HG02571 (cell line): Measurements from ENCODE around the gene INCENP.

Experiments used
- ATAC-seq: cut with Tn5 transposase; IDR thresholded peaks from one replicate; pipeline ENCODE4 v1.9.1; 2021; ENCODE audit warnings: mild to moderate bottlenecking, moderate library complexity; ENCODE audit not compliant: unreplicated experiment

INCENP gene

GRCh38 chr11:62124186-62125113 is 639 bp downstream of the INCENP start:
- no peak for ATAC-seq

- no peak for ATAC-seq
These were observed 1.5 kb downstream of the INCENP start for GRCh38 chr11:62125316-62125715.

- ATAC-seq, result no peak
These were observed 2.1 kb downstream of the INCENP start for GRCh38 chr11:62125881-62126280.

- no peak for ATAC-seq
These were observed 3.6 kb downstream of the INCENP start for GRCh38 chr11:62127426-62127825.

GRCh38 chr11:62127941-62128770 is 4.3 kb downstream of the INCENP start:
- ATAC-seq, result no peak

- ATAC-seq, result no peak
These were observed 5.0 kb downstream of the INCENP start for GRCh38 chr11:62128835-62129234.

- ATAC-seq, result no peak
These were observed 5.9 kb downstream of the INCENP start for GRCh38 chr11:62129590-62130282.

GRCh38 chr11:62130283-62131169 is 6.7 kb downstream of the INCENP start:
- ATAC-seq, result no peak

- no peak for ATAC-seq
These were observed 7.3 kb downstream of the INCENP start for GRCh38 chr11:62131170-62131464.

GRCh38 chr11:62132191-62132590 is 8.4 kb downstream of the INCENP start:
- ATAC-seq, result no peak

GRCh38 chr11:62132689-62133293 is 9.0 kb downstream of the INCENP start:
- ATAC-seq, result no peak

- no peak for ATAC-seq
These were observed 9.7 kb downstream of the INCENP start for GRCh38 chr11:62133328-62134065.

GRCh38 chr11:62137276-62137861 is 13.6 kb downstream of the INCENP start:
- ATAC-seq, result no peak

GRCh38 chr11:62137881-62138629 is 14.2 kb downstream of the INCENP start:
- ATAC-seq, result no peak

GRCh38 chr11:62138630-62139425 is 15.0 kb downstream of the INCENP start:
- ATAC-seq, result no peak

- ATAC-seq, result no peak
These were observed 15.9 kb downstream of the INCENP start for GRCh38 chr11:62139526-62140303.
